ENCODE data around the gene EHF.

Gene EHF

GRCh38 chr11:34696862-34697261 lies 76.0 kb downstream of the EHF start:
- no peak for DNase-seq (ENCODE audit: low read depth)
- TF ChIP-seq, protein P1, sequence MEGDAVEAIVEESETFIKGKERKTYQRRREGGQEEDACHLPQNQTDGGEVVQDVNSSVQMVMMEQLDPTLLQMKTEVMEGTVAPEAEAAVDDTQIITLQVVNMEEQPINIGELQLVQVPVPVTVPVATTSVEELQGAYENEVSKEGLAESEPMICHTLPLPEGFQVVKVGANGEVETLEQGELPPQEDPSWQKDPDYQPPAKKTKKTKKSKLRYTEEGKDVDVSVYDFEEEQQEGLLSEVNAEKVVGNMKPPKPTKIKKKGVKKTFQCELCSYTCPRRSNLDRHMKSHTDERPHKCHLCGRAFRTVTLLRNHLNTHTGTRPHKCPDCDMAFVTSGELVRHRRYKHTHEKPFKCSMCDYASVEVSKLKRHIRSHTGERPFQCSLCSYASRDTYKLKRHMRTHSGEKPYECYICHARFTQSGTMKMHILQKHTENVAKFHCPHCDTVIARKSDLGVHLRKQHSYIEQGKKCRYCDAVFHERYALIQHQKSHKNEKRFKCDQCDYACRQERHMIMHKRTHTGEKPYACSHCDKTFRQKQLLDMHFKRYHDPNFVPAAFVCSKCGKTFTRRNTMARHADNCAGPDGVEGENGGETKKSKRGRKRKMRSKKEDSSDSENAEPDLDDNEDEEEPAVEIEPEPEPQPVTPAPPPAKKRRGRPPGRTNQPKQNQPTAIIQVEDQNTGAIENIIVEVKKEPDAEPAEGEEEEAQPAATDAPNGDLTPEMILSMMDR (IDR thresholded peaks at IDR 0.05; ENCODE audit: insufficient read depth, low read depth, low read length, missing control alignments) = no peak
- no peak overlapping the region for H3K4me3 ChIP-seq (ENCODE audit: low read length)

GRCh38 chr11:34706709-34707461 lies 86.0 kb downstream of the EHF start:
- peak; percentile 90 for DNase-seq (ENCODE audit: low read depth)
- TF ChIP-seq, protein P1 (IDR thresholded peaks at IDR 0.05; ENCODE audit: insufficient read depth, low read depth, low read length, missing control alignments) = no peak

DNA sequence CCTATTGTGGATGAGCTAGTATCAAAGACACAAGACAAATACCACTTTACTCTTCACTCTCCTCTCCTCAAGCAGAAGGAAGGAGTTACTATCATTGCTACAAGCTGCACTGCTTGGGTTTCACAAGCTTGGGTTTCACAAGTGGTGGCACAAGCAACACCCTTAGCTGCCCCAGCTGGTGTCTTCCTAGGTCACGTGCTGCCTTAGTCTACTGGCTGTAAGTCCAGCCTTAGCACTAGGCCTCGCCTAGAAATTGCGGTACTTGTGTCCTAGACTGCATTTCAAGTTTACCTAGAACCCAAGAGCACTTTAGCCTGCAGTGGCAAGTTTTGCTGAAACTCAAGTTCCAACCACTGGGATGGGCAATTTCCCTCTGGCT lies 86.6 kb downstream of the EHF start:
- H3K4me3 ChIP-seq (ENCODE audit: low read length) = no peak overlapping the region
- peak; percentile 73 for DNase-seq (ENCODE audit: low read depth)
- TF ChIP-seq, protein P1 (IDR thresholded peaks at IDR 0.05; ENCODE audit: insufficient read depth, low read depth, low read length, missing control alignments) = no peak

More at GRCh38 chr11:34706709-34707461, 86.0 kb downstream of the EHF start:
- no peak overlapping the region for H3K4me3 ChIP-seq (ENCODE audit: low read length)
